H1 (cell line): Measurements from ENCODE around the gene ZBTB22. TPM values are rescaled to one million over a fixed set of nuclear protein-coding genes. Genes with fewer than 3 reads are reported as not detected.
A peak's percentile ranks its signal among the peaks of the same experiment; 100 is the strongest.

Experiments
- CTCF ChIA-PET: fragments of 300-600 bp; sonication (Branson Sonifier 250); formaldehyde crosslinking; loops from one replicate; lab custom pipeline; 2021; ENCODE audit not compliant: partially characterized antibody; lab: Charles Lee
- POLR2A ChIA-PET: fragments of 300-600 bp; sonication (Branson Sonifier 250); formaldehyde crosslinking; loops from one replicate; lab custom pipeline; 2021; ENCODE audit warnings: inconsistent platforms; ENCODE audit not compliant: partially characterized antibody; lab: Charles Lee
- DNase-seq, 2 experiments: peaks; one replicate each; pipeline versions ENCODE4 v3.0.0 to v3.0.0-alpha.2; 2010 to 2022; ENCODE audit warnings: low spot score in 2 of 2, low read depth in 1 of 2, mixed read lengths in 1 of 2
- FAIRE-seq: peaks from 2 replicates; lab custom pipeline; 2011; peaks lifted over from hg19 to GRCh38; lab: Jason Lieb, UNC
- H2AFZ ChIP-seq: 2 replicates; pipeline ENCODE4 v1.8.1; 2012; ENCODE audit warnings: low read length, inconsistent platforms
- H2AK5ac ChIP-seq: 2 replicates; pipeline ENCODE4 v1.6.1; 2013; ENCODE audit warnings: low read depth, low read length
- H2BK120ac ChIP-seq: replicated peaks from 2 replicates; pipeline ENCODE3; 2013; ENCODE audit warnings: low read depth, low read length, inconsistent platforms
- H2BK12ac ChIP-seq: 2 replicates; pipeline ENCODE4 v1.6.1; 2013; ENCODE audit warnings: low read depth, low read length
- H2BK15ac ChIP-seq: 2 replicates; pipeline ENCODE4 v1.6.1; 2013; ENCODE audit warnings: low read length
- H2BK20ac ChIP-seq: 2 replicates; pipeline ENCODE4 v1.6.1; 2013; ENCODE audit warnings: low read length
- H2BK5ac ChIP-seq: 2 replicates; pipeline ENCODE4 v1.6.1; 2013; ENCODE audit warnings: low read depth, low read length
- H3K14ac ChIP-seq: 2 replicates; pipeline ENCODE4 v1.6.1; 2013; ENCODE audit warnings: inconsistent platforms; ENCODE audit not compliant: insufficient read length
- H3K18ac ChIP-seq: 2 replicates; pipeline ENCODE4 v1.6.1; 2013; ENCODE audit warnings: low read length; ENCODE audit errors: extremely low read depth
- H3K23ac ChIP-seq: 2 replicates; pipeline ENCODE4 v1.6.1; 2013; ENCODE audit warnings: inconsistent platforms; ENCODE audit not compliant: insufficient read length
- H3K23me2 ChIP-seq: 2 replicates; pipeline ENCODE4 v1.6.1; 2013; ENCODE audit warnings: low read depth, low read length
- H3K27ac ChIP-seq: 2 replicates; pipeline ENCODE4 v1.6.1; 2011; ENCODE audit warnings: low read depth, low read length, inconsistent platforms
- H3K27me3 ChIP-seq, 4 experiments: replicated peaks in 1 of 4; 1 replicate in 1 of 4; 2 replicates in 3 of 4; pipeline versions ENCODE4 v1.6.1 to v1.8.1; 2011 to 2013; ENCODE audit warnings: low read length in 3 of 4, mild to moderate bottlenecking in 3 of 4, inconsistent platforms in 2 of 4, mixed read lengths in 2 of 4, moderate library complexity in 1 of 4; ENCODE audit not compliant: control insufficient read depth in 3 of 4, insufficient read depth in 3 of 4; ENCODE audit errors: extremely low read depth in 1 of 4
- H3K36me3 ChIP-seq, 4 experiments: 2 replicates each; pipeline versions ENCODE4 v1.6.1 to v1.8.1; 2011 to 2013; ENCODE audit warnings: mild to moderate bottlenecking in 4 of 4, low read length in 3 of 4, moderate library complexity in 2 of 4, control low read depth in 1 of 4, inconsistent platforms in 1 of 4; ENCODE audit not compliant: insufficient read depth in 4 of 4, control insufficient read depth in 2 of 4
- H3K4ac ChIP-seq: replicated peaks from 2 replicates; pipeline ENCODE3; 2013; ENCODE audit warnings: low read length, low read depth, mixed read lengths, inconsistent platforms; ENCODE audit not compliant: insufficient read length
- H3K4me1 ChIP-seq, 4 experiments: replicated peaks in 1 of 4; 1 replicate in 1 of 4; 2 replicates in 3 of 4; pipeline versions ENCODE4 v1.6.1 to v1.8.1; 2011 to 2013; ENCODE audit warnings: low read length in 3 of 4, inconsistent platforms in 2 of 4, mixed read lengths in 1 of 4; ENCODE audit not compliant: insufficient read depth in 4 of 4, control insufficient read depth in 3 of 4
- H3K4me2 ChIP-seq, 2 experiments: 2 replicates each; pipeline versions ENCODE4 v1.6.1 to v1.8.1; 2011 to 2013; ENCODE audit warnings: low read depth in 2 of 2, low read length in 2 of 2, control low read depth in 1 of 2, inconsistent platforms in 1 of 2, mild to moderate bottlenecking in 1 of 2; ENCODE audit not compliant: insufficient read depth in 1 of 2
- H3K4me3 ChIP-seq, 4 experiments: fragments of 200-600, 300-600 bp in 1 of 4; sonication (generic), shearing (Covaris generic), sonication (Bioruptor Twin) in 1 of 4; 2 replicates each; pipeline versions ENCODE4 v1.5.1 to v1.8.1; 2011 to 2016; ENCODE audit warnings: low read length in 4 of 4, low read depth in 3 of 4, control low read depth in 2 of 4, inconsistent platforms in 2 of 4, mild to moderate bottlenecking in 2 of 4, mixed read lengths in 1 of 4, moderate library complexity in 1 of 4; ENCODE audit not compliant: insufficient read depth in 2 of 4; ENCODE audit errors: extremely low read depth in 1 of 4
- H3K56ac ChIP-seq: replicated peaks from 2 replicates; pipeline ENCODE3; 2013; ENCODE audit warnings: low read depth, mild to moderate bottlenecking, mixed read lengths, low read length, inconsistent platforms; ENCODE audit not compliant: insufficient read length
- H3K79me1 ChIP-seq: 2 replicates; pipeline ENCODE4 v1.6.1; 2013; ENCODE audit warnings: low read depth, low read length, control low read depth
- H3K79me2 ChIP-seq, 2 experiments: 2 replicates each; pipeline versions ENCODE4 v1.6.1 to v1.8.1; 2012 to 2013; ENCODE audit warnings: low read length in 2 of 2, mild to moderate bottlenecking in 2 of 2, inconsistent platforms in 1 of 2; ENCODE audit not compliant: insufficient read depth in 2 of 2, control insufficient read depth in 1 of 2
- H3K9ac ChIP-seq, 4 experiments: replicated peaks in 1 of 4; 1 replicate in 1 of 4; 2 replicates in 3 of 4; pipeline versions ENCODE4 v1.6.1 to v1.8.1; 2011 to 2013; ENCODE audit warnings: low read depth in 3 of 4, low read length in 3 of 4, control low read depth in 2 of 4, mild to moderate bottlenecking in 2 of 4, moderate library complexity in 2 of 4, inconsistent platforms in 1 of 4; ENCODE audit errors: extremely low read depth in 1 of 4
- H3K9me3 ChIP-seq, 2 experiments: 2 replicates each; pipeline versions ENCODE4 v1.6.1 to v1.8.1; 2012 to 2013; ENCODE audit warnings: mild to moderate bottlenecking in 2 of 2, moderate library complexity in 2 of 2, control low read depth in 1 of 2, inconsistent platforms in 1 of 2, low read depth in 1 of 2, low read length in 1 of 2, mixed read lengths in 1 of 2; ENCODE audit not compliant: insufficient read depth in 2 of 2
- H4K20me1 ChIP-seq, 2 experiments: replicated peaks in 1 of 2; 2 replicates each; pipeline versions ENCODE3 to v1.8.1; 2011 to 2013; ENCODE audit warnings: inconsistent platforms in 2 of 2, low read length in 2 of 2, mild to moderate bottlenecking in 1 of 2; ENCODE audit not compliant: insufficient read depth in 2 of 2, control insufficient read depth in 1 of 2
- H4K5ac ChIP-seq: 2 replicates; pipeline ENCODE4 v1.6.1; 2013; ENCODE audit warnings: low read length, low read depth, mixed read lengths, inconsistent platforms; ENCODE audit not compliant: insufficient read length
- H4K8ac ChIP-seq: 2 replicates; pipeline ENCODE4 v1.8.0; 2013; ENCODE audit warnings: mild to moderate bottlenecking, moderate library complexity, low read length, inconsistent platforms; ENCODE audit not compliant: insufficient read depth; ENCODE audit errors: extremely low read depth
- H4K91ac ChIP-seq: replicated peaks from 2 replicates; pipeline ENCODE3; 2013; ENCODE audit warnings: low read length, mixed read lengths, inconsistent platforms; ENCODE audit not compliant: insufficient read length
- ASH2L ChIP-seq: fragments of 200-600, 300-600 bp; sonication (generic); IDR thresholded peaks from one replicate; pipeline ENCODE4 v1.7.1; 2017; ENCODE audit warnings: low read length
- BCL11A ChIP-seq, 2 experiments: IDR thresholded peaks; one replicate each; pipeline ENCODE4 v1.6.1; 2011; ENCODE audit warnings: low read depth in 2 of 2, low read length in 2 of 2, mild to moderate bottlenecking in 2 of 2
- CBX5 ChIP-seq: fragments of 300-800, 300-1000 bp; sonication (generic); IDR thresholded peaks from 2 replicates; pipeline ENCODE4 v1.7.1; 2016; ENCODE audit warnings: antibody characterized with exemption, low read length, low read depth
- CHD2 ChIP-seq: IDR thresholded peaks from 2 replicates; pipeline ENCODE4 v1.6.1; 2012; ENCODE audit warnings: low read length, improper control_type of control experiment
- CREB1 ChIP-seq: IDR thresholded peaks from 2 replicates; pipeline ENCODE4 v1.6.1; 2012; ENCODE audit warnings: inconsistent platforms
- EGR1 ChIP-seq: IDR thresholded peaks from 2 replicates; pipeline ENCODE4 v1.6.1; 2011; ENCODE audit warnings: low read depth, low read length, borderline replicate concordance
- PHF8 ChIP-seq: fragments of 200-600 bp; sonication (generic); conservative IDR thresholded peaks from 2 replicates; pipeline ENCODE4 v1.7.1; 2012; ENCODE audit warnings: low read depth, mild to moderate bottlenecking, inconsistent platforms, low read length, moderate library complexity
- SIRT6 ChIP-seq: IDR thresholded peaks from one replicate; pipeline ENCODE4 v1.7.1; 2012; ENCODE audit warnings: low read length, inconsistent platforms
- SIX5 ChIP-seq: IDR thresholded peaks from 2 replicates; pipeline ENCODE4 v1.6.1; 2011; ENCODE audit warnings: mild to moderate bottlenecking, low read depth, low read length
- SP4 ChIP-seq: IDR thresholded peaks from 2 replicates; pipeline ENCODE4 v1.6.1; 2012; ENCODE audit warnings: low read length, inconsistent platforms
- SUZ12 ChIP-seq: fragments of 200-600 bp; sonication (generic); IDR thresholded peaks from 2 replicates; pipeline ENCODE4 v1.6.1; 2012; ENCODE audit warnings: mild to moderate bottlenecking, inconsistent platforms, low read length, moderate library complexity, mixed read lengths
- WGBS, 2 experiments: shearing (Covaris generic) in 1 of 2; methylation state at CpG; one replicate each; pipeline versions ENCODE4 v1.1.6 to v1.1.7; 2013 to 2015; ENCODE audit warnings: low lambda C conversion rate in 2 of 2, mixed read lengths in 2 of 2, inconsistent platforms in 1 of 2, low coverage in 1 of 2, missing lambda C conversion rate in 1 of 2; ENCODE audit not compliant: insufficient replicate concordance in 2 of 2, insufficient coverage in 1 of 2, insufficient read length in 1 of 2; ENCODE audit errors: extremely low coverage in 1 of 2, missing lambda C conversion rate in 1 of 2; 5-methylcytosine and 5-hydroxymethylcytosine counted together
- polyA plus RNA-seq, 7 experiments: library from polyadenylated mRNA; depleted of rRNA in 3 of 7; stranded (reverse) in 5 of 7; unstranded in 2 of 7; fragments of >200 nt in 5 of 7; fragments of 200-250 nt in 2 of 7; gene quantifications; 1 replicate in 5 of 7; 2 replicates in 1 of 7; 4 replicates in 1 of 7; pipeline versions ENCODE4 v1.2.1 to v1.2.3, GENCODE V29; 2011 to 2013; ENCODE audit warnings: missing spikeins in 2 of 7, mixed read lengths in 2 of 7
- total RNA-seq: library from RNA; stranded (reverse); fragmentation: NEBNext Ultra II Directional; extraction: Animal tissue kit (Norgen Biotek cat#: 25700); gene quantifications from 2 replicates; pipeline ENCODE4 v1.2.1, GENCODE V29; 2021
- TF ChIP-seq, protein P1 (sequence below): IDR thresholded peaks from 2 replicates; pipeline ENCODE4 v1.6.1; 2012; ENCODE audit warnings: low read length, inconsistent platforms

ZBTB22 gene
- total and polyA plus RNA-seq, 2 of the 8 experiments (the other 6 are each of a cell fraction or from before 2014, with no cell fraction given), result 7.4 to 9.9 TPM

DNA sequence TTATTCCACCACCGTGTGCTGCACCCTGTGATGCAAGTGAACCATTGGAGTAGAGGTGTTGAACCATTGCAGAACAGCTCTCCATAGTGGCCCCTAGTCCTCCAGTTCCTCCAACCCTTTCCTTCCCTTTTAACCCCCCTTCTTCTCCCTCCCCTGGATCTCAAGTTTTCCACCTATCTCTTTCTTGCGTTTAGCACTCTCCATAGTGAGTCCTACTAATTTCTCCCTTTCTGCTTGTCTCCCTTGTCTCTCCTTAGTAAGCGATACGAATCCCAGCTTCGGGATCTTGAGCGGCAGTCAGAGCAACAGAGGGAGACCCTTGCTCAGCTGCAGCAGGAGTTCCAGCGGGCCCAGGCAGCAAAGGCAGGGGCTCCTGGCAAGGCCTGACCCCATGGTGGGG is 27.1 kb downstream of the ZBTB22 start:
- H3K4me3 ChIP-seq, result peak overlapping the region; percentile 74 to 97 (median 84); a peak in 7 of 8 replicates
- H3K79me2 ChIP-seq, result peaks cover 4 to 31% of the 10 kb centered on the region in 2 experiments; a peak in 3 of 4 replicates
- peaks cover 8% of the 10 kb centered on the region; the same call in 1 of the 2 replicates for H3K23me2 ChIP-seq
- 89% methylated on average over 7 of the region's 7 CpGs; no CpG with 5 or more reads in 1 of the 2 experiments for WGBS, 2 experiments
- H3K14ac ChIP-seq, result no peak overlapping the region
- H2AK5ac ChIP-seq, result no peak overlapping the region
- no peak overlapping the region for H2BK12ac ChIP-seq
- peak overlapping the region in 3 of 4 experiments; percentile 25 to 80 (median 74); a peak in 3 of 7 replicates for H3K9ac ChIP-seq
- H2AFZ ChIP-seq, result no peak overlapping the region
- H4K5ac ChIP-seq, result no peak overlapping the region
- H3K36me3 ChIP-seq, result peaks cover 17 to 34% (median 29%) of the 10 kb centered on the region in 4 experiments
- H3K9me3 ChIP-seq, result no peaks in the 10 kb centered on the region; a peak in 1 of 4 replicates
- H3K23ac ChIP-seq, result no peak overlapping the region
- DNase-seq, result no peak
- no peak overlapping the region for H2BK120ac ChIP-seq
- no peaks in the 10 kb centered on the region for H3K27me3 ChIP-seq
- H2BK5ac ChIP-seq, result no peak overlapping the region
- peaks cover 0 to 6% of the 10 kb centered on the region in 2 experiments for H4K20me1 ChIP-seq
- H3K4me1 ChIP-seq, result peaks cover 0 to 11% (median 5%) of the 10 kb centered on the region in 4 experiments; a peak in 5 of 7 replicates
- no peak overlapping the region for H2BK20ac ChIP-seq
- peaks cover 8% of the 10 kb centered on the region; the same call in 1 of the 2 replicates for H3K79me1 ChIP-seq
- H3K18ac ChIP-seq, result no peak overlapping the region
- H3K4me2 ChIP-seq, result peak overlapping the region; percentile 76 to 92
- H2BK15ac ChIP-seq, result no peak overlapping the region
- H3K56ac ChIP-seq, result no peak overlapping the region
- no peak overlapping the region for H3K27ac ChIP-seq
- no peak for FAIRE-seq
- CTCF ChIA-PET, result interaction anchor here (1.0 to 7.2 kb wide), 4 partner anchors 9 to 116 kb away, joined by 3 to 81 read pairs (median 10); partner anchors contain the start of genes B3GALT4 and RGL2
- no peak overlapping the region for H4K91ac ChIP-seq
- POLR2A ChIA-PET, result interaction anchor here (1.1 to 16.7 kb wide), 8 partner anchors 9 to 319 kb away, joined by 3 to 337 read pairs (median 8); partner anchors contain the start of genes B3GALT4, RGL2, RPS18 and TAPBP
- no peak overlapping the region for H4K8ac ChIP-seq
- no peak overlapping the region for H3K4ac ChIP-seq
- TF ChIP-seq CHD2 (no peak), ASH2L (no peak), SIRT6 (no peak), BCL11A (IDR thresholded peaks at IDR 0.05; ENCODE audit: low read depth in 2 of 2, low read length in 2 of 2) (no peak), SP4 (no peak), SUZ12 (no peak), PHF8 (no peak), CBX5 (no peak), SIX5 (no peak), EGR1 (no peak), CREB1 (no peak)
- TF ChIP-seq, protein P1, sequence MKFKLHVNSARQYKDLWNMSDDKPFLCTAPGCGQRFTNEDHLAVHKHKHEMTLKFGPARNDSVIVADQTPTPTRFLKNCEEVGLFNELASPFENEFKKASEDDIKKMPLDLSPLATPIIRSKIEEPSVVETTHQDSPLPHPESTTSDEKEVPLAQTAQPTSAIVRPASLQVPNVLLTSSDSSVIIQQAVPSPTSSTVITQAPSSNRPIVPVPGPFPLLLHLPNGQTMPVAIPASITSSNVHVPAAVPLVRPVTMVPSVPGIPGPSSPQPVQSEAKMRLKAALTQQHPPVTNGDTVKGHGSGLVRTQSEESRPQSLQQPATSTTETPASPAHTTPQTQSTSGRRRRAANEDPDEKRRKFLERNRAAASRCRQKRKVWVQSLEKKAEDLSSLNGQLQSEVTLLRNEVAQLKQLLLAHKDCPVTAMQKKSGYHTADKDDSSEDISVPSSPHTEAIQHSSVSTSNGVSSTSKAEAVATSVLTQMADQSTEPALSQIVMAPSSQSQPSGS, result no peak
